Gastrocnemius medialis (tissue), 4 donors: Measurements from ENCODE around the gene HSPB7. TPM values are rescaled to one million over a fixed set of nuclear protein-coding genes. Genes with fewer than 3 reads are reported as not detected.
A peak's percentile ranks its signal among the peaks of the same experiment; 100 is the strongest.

Source experiments
- ATAC-seq, 2 donors: fragments of 150-250 bp; one replicate each; pipeline ENCODE4 v1.9.1; 2016
- DNase-seq, 2 donors: peaks; one replicate each; pipeline ENCODE4 v3.0.0-alpha.2; 2019
- H3K27ac ChIP-seq, 4 donors: fragments of 200-600 bp; sonication (generic); 1 replicate in 1 of 4; 2 replicates in 3 of 4; pipeline ENCODE4 v1.5.1; 2016 to 2018; ENCODE audit warnings: mild to moderate bottlenecking in 2 of 4, moderate library complexity in 1 of 4
- H3K27me3 ChIP-seq, 3 donors: fragments of 200-600 bp; sonication (generic) in 2 of 3; 1 replicate in 1 of 3; 2 replicates in 2 of 3; pipeline versions ENCODE4 v1.5.1 to v1.6.0; 2016 to 2019; ENCODE audit warnings: mild to moderate bottlenecking in 1 of 3, moderate library complexity in 1 of 3
- H3K36me3 ChIP-seq, 2 donors: fragments of 200-600 bp; sonication (generic) in 1 of 2; one replicate each; pipeline ENCODE4 v1.5.1; 2017 to 2018
- H3K4me1 ChIP-seq, 2 donors: fragments of 200-600 bp; sonication (generic) in 1 of 2; one replicate each; pipeline ENCODE4 v1.5.1; 2016 to 2017; ENCODE audit warnings: mild to moderate bottlenecking in 2 of 2
- H3K4me3 ChIP-seq, 4 donors: fragments of 200-600 bp; sonication (generic) in 3 of 4; 1 replicate in 1 of 4; 2 replicates in 3 of 4; pipeline ENCODE4 v1.5.1; 2016 to 2019; ENCODE audit warnings: mild to moderate bottlenecking in 2 of 4
- H3K9me3 ChIP-seq, 3 donors: fragments of 200-600 bp; sonication (generic) in 2 of 3; 1 replicate in 1 of 3; 2 replicates in 2 of 3; pipeline ENCODE4 v1.5.1; 2016 to 2019
- POLR2A ChIP-seq, 2 donors: fragments of 450-650 bp; IDR thresholded peaks; one replicate each; pipeline ENCODE4 v1.6.1; 2017; ENCODE audit warnings: antibody characterized with exemption in 2 of 2, mild to moderate bottlenecking in 2 of 2, moderate library complexity in 2 of 2
- in situ Hi-C, 4 donors: fragments of 200-750 bp; cut with MboI; loops; one replicate each; pipeline versions ENCODE4 v1.15.0 to v1.8.0; 2017; ENCODE audit warnings: low sequenced_read_pairs in 4 of 4
- intact Hi-C: fragments of 100-400 bp; cut with DNase I; formaldehyde crosslinking; loops from one replicate; pipeline ENCODE4 v1.15.1; 2023; ENCODE audit warnings: low total_unique reads
- total RNA-seq, 4 donors: library from RNA; depleted of rRNA; stranded (reverse); fragments of >200 nt; gene quantifications; one replicate each; pipeline versions ENCODE4 v1.1.0 to v1.2.3, GENCODE V29; 2016
- TF ChIP-seq, protein P1 (sequence below), 5 experiments: fragments of 450-650 bp in 3 of 5; fragments of 200-600 bp in 2 of 5; sonication (generic) in 2 of 5; IDR thresholded peaks in 4 of 5; conservative IDR thresholded peaks in 1 of 5; 1 replicate in 4 of 5; 2 replicates in 1 of 5; pipeline ENCODE4 v1.5.1; 2016 to 2019; ENCODE audit warnings: antibody characterized with exemption in 5 of 5, mild to moderate bottlenecking in 3 of 5, moderate library complexity in 3 of 5

HSPB7 gene
- total RNA-seq, 4 donors from 2014 or later = 355 to 1,466 (median 716) TPM

DNA sequence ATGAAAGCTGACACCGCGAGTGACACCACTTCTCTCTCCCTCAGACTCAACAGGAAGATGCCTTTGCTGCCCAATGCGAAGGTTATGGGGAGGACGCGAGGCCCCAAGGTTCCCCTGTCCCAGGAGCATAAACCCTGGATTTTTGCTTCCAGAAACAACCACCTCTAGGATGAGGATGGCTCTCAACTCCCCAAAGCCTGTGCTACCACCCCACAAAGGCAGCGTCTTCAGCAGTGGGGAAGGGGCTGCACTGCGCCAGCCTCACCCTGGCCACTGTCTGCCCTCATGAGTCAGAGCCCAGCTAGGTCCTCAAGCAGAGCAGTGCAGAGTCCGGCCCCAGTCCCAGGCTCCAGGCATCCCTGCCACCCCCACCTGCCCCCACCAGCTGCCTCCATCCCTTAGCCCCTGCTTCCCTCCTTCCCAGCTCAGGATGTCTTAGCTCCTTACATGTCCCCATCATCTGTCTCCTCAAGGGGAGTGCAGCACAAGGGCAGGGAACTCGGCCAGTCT, 20.7 kb downstream of the HSPB7 start:
- no peak overlapping the region for H3K27ac ChIP-seq
- intact Hi-C loops (no loop called here), in situ Hi-C loops (loop anchor here in 3 of 4 donors (10.0 to 25.0 kb wide), 3 partner anchors 48 to 185 kb away; partner anchors contain the start of genes CLCNKB (in 1 of the 3) and UQCRHL (in 1 of the 3))
- no peaks in the 10 kb centered on the region for H3K36me3 ChIP-seq
- DNase-seq = no peak
- H3K4me1 ChIP-seq = no peaks in the 10 kb centered on the region
- TF ChIP-seq POLR2A (IDR thresholded peaks at IDR 0.05) = no peak
- TF ChIP-seq, protein P1, sequence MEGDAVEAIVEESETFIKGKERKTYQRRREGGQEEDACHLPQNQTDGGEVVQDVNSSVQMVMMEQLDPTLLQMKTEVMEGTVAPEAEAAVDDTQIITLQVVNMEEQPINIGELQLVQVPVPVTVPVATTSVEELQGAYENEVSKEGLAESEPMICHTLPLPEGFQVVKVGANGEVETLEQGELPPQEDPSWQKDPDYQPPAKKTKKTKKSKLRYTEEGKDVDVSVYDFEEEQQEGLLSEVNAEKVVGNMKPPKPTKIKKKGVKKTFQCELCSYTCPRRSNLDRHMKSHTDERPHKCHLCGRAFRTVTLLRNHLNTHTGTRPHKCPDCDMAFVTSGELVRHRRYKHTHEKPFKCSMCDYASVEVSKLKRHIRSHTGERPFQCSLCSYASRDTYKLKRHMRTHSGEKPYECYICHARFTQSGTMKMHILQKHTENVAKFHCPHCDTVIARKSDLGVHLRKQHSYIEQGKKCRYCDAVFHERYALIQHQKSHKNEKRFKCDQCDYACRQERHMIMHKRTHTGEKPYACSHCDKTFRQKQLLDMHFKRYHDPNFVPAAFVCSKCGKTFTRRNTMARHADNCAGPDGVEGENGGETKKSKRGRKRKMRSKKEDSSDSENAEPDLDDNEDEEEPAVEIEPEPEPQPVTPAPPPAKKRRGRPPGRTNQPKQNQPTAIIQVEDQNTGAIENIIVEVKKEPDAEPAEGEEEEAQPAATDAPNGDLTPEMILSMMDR (IDR thresholded peaks at IDR 0.05 in 4 of 5, conservative IDR thresholded peaks at IDR 0.05 in 1 of 5) = no peak
- ATAC-seq = no peak
- no peaks in the 10 kb centered on the region for H3K9me3 ChIP-seq
- no peaks in the 10 kb centered on the region for H3K27me3 ChIP-seq
- no peak overlapping the region for H3K4me3 ChIP-seq

DNA sequence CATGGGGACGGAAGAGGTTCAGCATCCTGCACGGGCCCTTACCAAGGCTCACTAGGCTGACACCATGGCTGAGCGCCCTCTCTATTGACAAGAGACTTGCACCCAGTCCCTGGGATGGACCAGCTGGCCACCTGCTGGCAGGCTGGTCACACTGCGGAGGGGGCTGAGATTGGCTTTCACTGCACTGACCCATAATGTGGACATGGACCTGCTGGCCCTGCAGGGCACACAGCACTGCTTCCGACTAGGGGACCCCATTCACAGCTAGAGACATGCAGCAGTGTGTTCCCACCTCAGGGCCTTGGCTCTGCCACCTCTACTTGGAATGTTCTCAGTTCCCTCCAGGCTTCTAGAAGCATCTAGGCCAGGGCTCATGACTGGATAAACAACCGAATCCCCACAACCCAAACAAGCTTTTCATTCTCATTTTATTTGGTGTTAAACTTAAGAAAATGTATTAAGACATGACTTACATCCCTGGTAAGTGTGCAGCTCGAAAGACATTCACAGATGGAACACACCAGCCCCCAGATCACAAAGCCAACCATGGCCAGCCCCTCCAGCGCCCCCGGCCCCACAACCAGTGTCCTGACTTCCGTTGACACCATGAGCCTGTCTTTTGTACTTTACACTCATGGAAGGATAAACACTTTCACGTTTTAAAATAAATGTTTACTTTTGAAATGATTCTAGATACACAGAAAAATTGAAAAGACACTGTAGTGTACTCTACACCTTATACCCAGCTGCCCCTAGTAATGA, 23.1 kb downstream of the HSPB7 start:
- no peak overlapping the region for H3K4me3 ChIP-seq
- ATAC-seq (peak; percentile 42 to 54), DNase-seq (peak in 1 of 2 donors; percentile 37)
- intact Hi-C loops (loop anchor here (5.0 kb wide), 1 partner anchor 177 kb away; no protein-coding TSS in a partner anchor), in situ Hi-C loops (loop anchor here in 3 of 4 donors (10.0 to 25.0 kb wide), 3 partner anchors 50 to 182 kb away; partner anchors contain the start of genes CLCNKB (in 1 of the 3) and UQCRHL (in 1 of the 3))
- TF ChIP-seq POLR2A (IDR thresholded peaks at IDR 0.05) = no peak
- TF ChIP-seq, protein P1 (IDR thresholded peaks at IDR 0.05 in 4 of 5, conservative IDR thresholded peaks at IDR 0.05 in 1 of 5) = peak; percentile 58 to 93 (median 80)
- no peaks in the 10 kb centered on the region for H3K4me1 ChIP-seq
- H3K9me3 ChIP-seq = no peaks in the 10 kb centered on the region
- H3K27ac ChIP-seq = no peak overlapping the region
- no peaks in the 10 kb centered on the region for H3K36me3 ChIP-seq
- no peaks in the 10 kb centered on the region for H3K27me3 ChIP-seq

DNA sequence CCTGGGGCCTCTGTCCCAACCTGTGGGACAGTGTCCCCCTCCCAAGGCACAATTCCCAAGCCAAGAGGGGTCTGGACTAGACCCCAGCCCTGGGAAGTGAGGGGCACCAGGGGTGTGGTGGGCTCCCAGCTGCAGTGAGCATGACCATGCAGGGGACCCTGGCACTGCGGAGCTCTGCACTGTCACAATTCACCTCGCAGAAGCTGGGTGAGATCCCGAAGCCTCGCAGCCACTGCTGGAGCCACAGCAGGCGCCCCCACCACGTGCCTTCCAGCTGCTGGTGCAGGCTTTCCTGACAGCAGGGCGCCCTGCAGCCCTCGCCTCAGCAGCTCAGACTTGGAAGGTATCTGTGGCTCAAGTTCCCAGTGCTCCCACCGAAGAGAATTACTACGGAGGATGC, 23.8 kb downstream of the HSPB7 start:
- no peak overlapping the region for H3K27ac ChIP-seq
- no peak overlapping the region for H3K4me3 ChIP-seq
- no peaks in the 10 kb centered on the region for H3K27me3 ChIP-seq
- no peak for ATAC-seq
- no peaks in the 10 kb centered on the region for H3K4me1 ChIP-seq
- no peaks in the 10 kb centered on the region for H3K36me3 ChIP-seq
- no peak for DNase-seq
- in situ Hi-C loops = loop anchor here in 3 of 4 donors (10.0 to 25.0 kb wide), 3 partner anchors 51 to 182 kb away; partner anchors contain the start of genes CLCNKB (in 1 of the 3) and UQCRHL (in 1 of the 3)
- H3K9me3 ChIP-seq = no peaks in the 10 kb centered on the region
- intact Hi-C loops = loop anchor here (5.0 kb wide), 1 partner anchor 177 kb away; no protein-coding TSS in a partner anchor
- TF ChIP-seq, protein P1 (IDR thresholded peaks at IDR 0.05 in 4 of 5, conservative IDR thresholded peaks at IDR 0.05 in 1 of 5) = no peak
- no peak for TF ChIP-seq POLR2A (IDR thresholded peaks at IDR 0.05)

DNA sequence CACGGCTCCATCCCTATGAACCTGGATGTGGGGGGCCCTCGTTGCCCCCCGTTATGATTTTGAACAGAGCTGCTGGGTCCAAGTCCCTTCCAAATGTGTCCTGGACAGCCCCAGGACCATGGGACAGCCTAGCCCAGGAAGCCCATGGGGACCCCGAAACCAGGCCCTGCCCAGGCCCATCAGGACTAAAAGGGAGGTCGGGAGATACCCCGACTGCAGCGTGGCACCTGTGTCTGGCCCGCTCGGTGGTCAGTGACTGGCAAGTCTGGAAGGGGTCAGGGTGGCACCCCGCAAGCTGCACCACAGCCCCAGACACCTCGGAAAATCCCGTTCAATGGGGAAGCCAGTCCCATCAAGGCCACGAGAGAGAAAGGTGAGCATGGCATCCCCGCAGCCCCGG, 24.2 kb downstream of the HSPB7 start:
- DNase-seq (no peak), ATAC-seq (no peak)
- Histone ChIP-seq H3K27me3 (no peaks in the 10 kb centered on the region), H3K36me3 (no peaks in the 10 kb centered on the region), H3K4me3 (no peak overlapping the region), H3K27ac (no peak overlapping the region), H3K4me1 (no peaks in the 10 kb centered on the region), H3K9me3 (no peaks in the 10 kb centered on the region)
- TF ChIP-seq, protein P1 (IDR thresholded peaks at IDR 0.05 in 4 of 5, conservative IDR thresholded peaks at IDR 0.05 in 1 of 5) = no peak
- TF ChIP-seq POLR2A (IDR thresholded peaks at IDR 0.05) = no peak
- in situ Hi-C loops = loop anchor here in 3 of 4 donors (10.0 to 25.0 kb wide), 3 partner anchors 51 to 181 kb away; partner anchors contain the start of genes CLCNKB (in 1 of the 3) and UQCRHL (in 1 of the 3)
- intact Hi-C loops = loop anchor here (5.0 kb wide), 1 partner anchor 176 kb away; no protein-coding TSS in a partner anchor
